Ascending aorta (tissue), 2 donors: ENCODE results near the gene OR2T12. TPM values are rescaled to one million over a fixed set of nuclear protein-coding genes. Genes with fewer than 3 reads are reported as not detected.
"Not testable (repeated sequence)": the region's sequence is repeated elsewhere in the genome, so short reads cannot be mapped to it uniquely, and the experiment has no call there.

ENCODE experiments used
- DNase-seq, 2 donors: peaks; one replicate each; pipeline ENCODE4 v3.0.0-alpha.2; 2019; ENCODE audit warnings: low spot score in 2 of 2
- H3K27ac ChIP-seq, 2 donors: fragments of 200-600 bp; sonication (generic); one replicate each; pipeline ENCODE4 v1.5.1; 2016 to 2017; ENCODE audit warnings: mild to moderate bottlenecking in 1 of 2
- H3K27me3 ChIP-seq: fragments of 200-600 bp; sonication (generic); one replicate; pipeline ENCODE4 v1.5.1; 2017
- H3K36me3 ChIP-seq, 2 donors: fragments of 200-600 bp; sonication (generic); one replicate each; pipeline ENCODE4 v1.5.1; 2016
- H3K4me1 ChIP-seq, 2 donors: fragments of 200-600 bp; sonication (generic); one replicate each; pipeline ENCODE4 v1.5.1; 2016 to 2017; ENCODE audit warnings: mild to moderate bottlenecking in 1 of 2
- H3K4me3 ChIP-seq, 2 donors: fragments of 200-600 bp; sonication (generic); one replicate each; pipeline ENCODE4 v1.5.1; 2016 to 2017; ENCODE audit warnings: mild to moderate bottlenecking in 1 of 2
- H3K9me3 ChIP-seq, 2 donors: fragments of 200-600 bp; sonication (generic); one replicate each; pipeline ENCODE4 v1.5.1; 2016
- intact Hi-C: fragments of 100-400 bp; cut with DNase I; formaldehyde crosslinking; loops from one replicate; pipeline ENCODE4 v1.15.1; 2023
- total RNA-seq: library from RNA; depleted of rRNA; stranded (reverse); fragments of >200 nt; gene quantifications from one replicate; pipeline ENCODE4 v1.1.0, GENCODE V29; 2016
- TF ChIP-seq, protein P1 (sequence below), 3 experiments: fragments of 200-600 bp in 2 of 3; fragments of 450-650 bp in 1 of 3; sonication (generic) in 2 of 3; IDR thresholded peaks; one replicate each; pipeline ENCODE4 v1.5.1; 2016 to 2019; ENCODE audit warnings: antibody characterized with exemption in 3 of 3, mild to moderate bottlenecking in 1 of 3, moderate library complexity in 1 of 3

OR2T12 gene
- total RNA-seq, 1 donor from 2014 or later: not detected

DNA sequence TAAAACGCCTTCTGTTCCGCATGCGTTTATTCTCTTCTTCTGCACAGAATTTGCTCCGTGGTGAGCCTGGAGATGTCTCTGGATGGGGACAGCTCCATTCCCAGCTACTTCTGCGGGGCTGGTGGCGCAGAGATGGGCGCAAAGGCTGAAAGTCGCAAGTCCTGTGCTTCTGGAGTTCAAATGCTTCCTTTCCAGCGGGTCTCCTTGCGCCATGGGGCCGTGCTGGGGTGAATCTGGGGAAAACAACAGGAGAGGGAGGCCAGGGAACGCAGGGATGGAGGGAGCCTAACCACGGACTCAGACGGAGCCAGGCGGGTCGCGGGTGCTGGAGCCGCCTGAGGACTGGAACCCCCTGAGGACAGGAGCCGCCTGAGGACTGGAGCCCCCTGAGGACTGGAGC is 2.9 kb upstream of the OR2T12 start:
- intact Hi-C loops: no loop called here
- no peaks in the 10 kb centered on the region for H3K27me3 ChIP-seq
- H3K27ac ChIP-seq: no peak overlapping the region
- no peak overlapping the region for H3K4me3 ChIP-seq
- H3K36me3 ChIP-seq: no peaks in the 10 kb centered on the region
- DNase-seq: no peak
- H3K4me1 ChIP-seq: no peaks in the 10 kb centered on the region
- TF ChIP-seq, protein P1, sequence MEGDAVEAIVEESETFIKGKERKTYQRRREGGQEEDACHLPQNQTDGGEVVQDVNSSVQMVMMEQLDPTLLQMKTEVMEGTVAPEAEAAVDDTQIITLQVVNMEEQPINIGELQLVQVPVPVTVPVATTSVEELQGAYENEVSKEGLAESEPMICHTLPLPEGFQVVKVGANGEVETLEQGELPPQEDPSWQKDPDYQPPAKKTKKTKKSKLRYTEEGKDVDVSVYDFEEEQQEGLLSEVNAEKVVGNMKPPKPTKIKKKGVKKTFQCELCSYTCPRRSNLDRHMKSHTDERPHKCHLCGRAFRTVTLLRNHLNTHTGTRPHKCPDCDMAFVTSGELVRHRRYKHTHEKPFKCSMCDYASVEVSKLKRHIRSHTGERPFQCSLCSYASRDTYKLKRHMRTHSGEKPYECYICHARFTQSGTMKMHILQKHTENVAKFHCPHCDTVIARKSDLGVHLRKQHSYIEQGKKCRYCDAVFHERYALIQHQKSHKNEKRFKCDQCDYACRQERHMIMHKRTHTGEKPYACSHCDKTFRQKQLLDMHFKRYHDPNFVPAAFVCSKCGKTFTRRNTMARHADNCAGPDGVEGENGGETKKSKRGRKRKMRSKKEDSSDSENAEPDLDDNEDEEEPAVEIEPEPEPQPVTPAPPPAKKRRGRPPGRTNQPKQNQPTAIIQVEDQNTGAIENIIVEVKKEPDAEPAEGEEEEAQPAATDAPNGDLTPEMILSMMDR (IDR thresholded peaks at IDR 0.05): no peak
- H3K9me3 ChIP-seq: no peaks in the 10 kb centered on the region

DNA sequence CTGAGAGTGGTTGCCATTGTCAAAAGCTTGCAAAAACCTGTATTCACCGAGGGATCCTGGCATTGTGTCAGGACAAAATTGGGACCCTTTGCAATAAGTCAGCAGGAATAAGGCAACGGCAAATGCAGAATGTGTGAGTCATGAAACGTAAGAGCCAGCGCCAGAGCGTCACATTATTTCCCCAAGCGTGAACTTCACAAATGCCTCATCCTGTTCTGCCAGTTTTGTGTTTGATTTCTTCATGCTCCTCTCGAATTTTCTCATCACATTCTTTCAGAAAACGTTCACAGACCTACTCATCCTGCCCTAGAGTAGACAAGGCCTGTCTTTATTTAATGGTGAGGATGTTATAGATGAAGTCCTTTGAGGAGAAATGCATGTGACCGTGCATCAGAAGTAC is 2.4 kb upstream of the OR2T12 start:
- H3K27me3 ChIP-seq: not testable (repeated sequence)

DNA sequence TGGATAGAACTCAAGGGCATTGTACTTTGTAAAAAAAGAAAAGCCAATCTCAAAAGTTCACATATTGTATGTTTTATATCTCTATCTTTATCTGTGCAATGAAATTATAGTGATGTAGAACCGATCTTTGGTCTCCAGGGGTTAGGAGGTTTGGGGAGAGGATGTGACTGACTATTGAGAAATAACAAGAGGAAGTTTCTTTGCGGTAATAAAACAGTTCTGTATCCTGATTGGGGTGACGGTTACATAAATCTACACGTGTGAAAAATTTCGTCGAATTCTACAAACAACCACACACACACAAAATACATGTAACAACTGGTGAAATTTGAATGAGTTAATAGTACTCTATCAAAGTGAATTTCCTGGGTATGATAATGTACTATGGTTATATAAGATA is 14.8 kb downstream of the OR2T12 start:
- H3K36me3 ChIP-seq: no peaks in the 10 kb centered on the region
- no peak overlapping the region for H3K4me3 ChIP-seq
- H3K9me3 ChIP-seq: no peaks in the 10 kb centered on the region
- intact Hi-C loops: no loop called here
- H3K27ac ChIP-seq: no peak overlapping the region
- no peaks in the 10 kb centered on the region for H3K4me1 ChIP-seq
- no peak for DNase-seq
- no peaks in the 10 kb centered on the region for H3K27me3 ChIP-seq
- TF ChIP-seq, protein P1 (IDR thresholded peaks at IDR 0.05): no peak

More for the DNA sequence above, 2.4 kb upstream of the OR2T12 start:
- H3K27ac ChIP-seq, DNase-seq, H3K4me3 ChIP-seq, H3K4me1 ChIP-seq, intact Hi-C loops, H3K9me3 ChIP-seq, H3K36me3 ChIP-seq: not testable (repeated sequence)

DNA sequence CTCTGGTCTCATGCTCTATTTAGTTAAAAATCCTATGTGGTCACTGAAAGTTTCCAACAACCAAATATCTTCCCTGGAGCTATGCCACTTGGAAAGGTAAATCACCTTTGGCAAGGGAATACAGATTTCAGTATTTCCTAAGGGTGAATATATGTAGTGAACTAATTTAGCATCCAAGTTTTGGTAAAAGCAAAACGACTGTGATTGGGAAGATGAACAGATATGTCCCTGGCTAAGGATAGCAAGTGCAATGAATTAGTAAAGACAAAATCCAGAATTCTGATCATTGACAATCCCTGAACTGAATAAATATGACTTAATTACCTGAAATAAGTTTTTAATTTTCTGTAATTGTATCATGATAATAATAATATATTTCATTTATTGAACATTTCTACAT is 25.3 kb downstream of the OR2T12 start, which contains the start of gene OR2T33:
Gene OR2T33, minus strand, starts transcription at position 101 of the 400 bp plus-strand sequence. CDS start 4,162 bp downstream, outside the sequence.
- H3K4me3 ChIP-seq: no peak within 1 kb of the TSS
- H3K36me3 ChIP-seq: no peaks in the 10 kb centered on the region
- intact Hi-C loops: no loop called here
- H3K27ac ChIP-seq: no peak within 1 kb of the TSS
- TF ChIP-seq, protein P1 (IDR thresholded peaks at IDR 0.05): no peak
- no peak for DNase-seq
- peaks cover 0 to 3% of the 10 kb centered on the region in 2 donors for H3K9me3 ChIP-seq
- no peaks in the 10 kb centered on the region for H3K4me1 ChIP-seq
- H3K27me3 ChIP-seq: no peaks in the 10 kb centered on the region

DNA sequence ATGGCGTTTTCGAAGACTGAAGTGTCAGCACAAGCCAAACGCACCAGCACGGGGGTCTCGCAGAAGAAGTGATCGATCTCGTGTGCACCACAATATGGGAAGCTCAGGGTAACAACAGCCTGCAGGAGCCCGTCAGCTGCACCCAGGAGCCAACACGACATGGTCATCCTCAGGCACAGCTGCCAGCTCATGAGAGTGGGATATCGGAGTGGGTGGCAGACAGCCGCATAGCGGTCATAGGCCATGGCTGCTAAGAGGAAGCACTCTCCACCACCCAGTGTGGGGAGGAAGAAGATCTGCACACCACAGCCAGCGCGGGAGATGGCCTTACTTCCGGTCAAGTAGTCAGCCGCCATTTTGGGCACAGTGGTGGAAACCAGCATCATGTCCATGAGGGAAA is 30.0 kb downstream of the OR2T12 start:
- H3K9me3 ChIP-seq, DNase-seq, H3K27me3 ChIP-seq, intact Hi-C loops, H3K36me3 ChIP-seq, H3K4me1 ChIP-seq, H3K4me3 ChIP-seq, H3K27ac ChIP-seq: not testable (repeated sequence)

DNA sequence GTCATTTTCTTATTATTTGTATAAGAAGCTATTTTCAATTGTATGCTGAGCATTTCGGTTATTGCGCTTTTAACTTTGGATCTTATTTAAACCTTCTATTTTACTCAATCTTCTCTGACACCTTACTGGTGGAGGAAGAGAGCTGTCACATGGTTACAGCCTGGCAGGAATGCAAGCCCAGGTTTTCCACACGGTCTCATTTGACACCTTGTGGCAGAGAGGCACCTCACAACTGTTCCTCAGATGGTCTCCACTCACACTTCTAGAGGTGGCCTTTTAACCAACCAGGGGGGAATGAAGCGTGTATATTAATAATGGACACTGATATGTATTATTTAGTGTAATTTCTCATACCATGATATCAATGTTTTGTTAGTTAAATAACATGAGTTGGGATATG is 35.0 kb downstream of the OR2T12 start:
- no peak overlapping the region for H3K27ac ChIP-seq

DNA sequence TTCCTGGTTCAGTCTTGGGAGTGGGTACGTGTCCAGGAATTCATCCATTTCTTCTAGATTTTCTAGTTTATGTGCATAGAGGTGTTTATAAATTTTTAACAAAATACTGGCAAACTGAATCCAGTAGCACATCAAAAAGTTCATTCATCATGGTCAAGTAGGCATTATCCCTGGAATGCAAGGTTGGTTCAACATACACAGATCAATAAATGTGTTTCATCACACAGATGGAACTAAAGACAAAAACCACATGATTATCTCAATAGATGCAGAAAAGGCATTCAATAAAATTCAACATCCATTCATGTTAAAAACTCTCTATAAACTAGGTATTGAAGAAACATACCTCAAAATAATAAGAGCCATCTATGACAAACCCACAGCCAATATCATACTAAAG is 43.9 kb downstream of the OR2T12 start:
- H3K4me3 ChIP-seq, H3K36me3 ChIP-seq, H3K9me3 ChIP-seq, H3K4me1 ChIP-seq, H3K27ac ChIP-seq, H3K27me3 ChIP-seq, intact Hi-C loops, DNase-seq: not testable (repeated sequence)

More for the DNA sequence above, 35.0 kb downstream of the OR2T12 start:
- DNase-seq: no peak
- TF ChIP-seq, protein P1 (IDR thresholded peaks at IDR 0.05): no peak
- Histone ChIP-seq H3K36me3 (no peaks in the 10 kb centered on the region), H3K27me3 (no peaks in the 10 kb centered on the region), H3K4me3 (no peak overlapping the region), H3K9me3 (no peaks in the 10 kb centered on the region), H3K4me1 (no peaks in the 10 kb centered on the region)
- intact Hi-C loops: no loop called here
